Measurements from ENCODE around the gene ECD. TPM values are rescaled to one million over a fixed set of nuclear protein-coding genes. Genes with fewer than 3 reads are reported as not detected.

Gene ECD
- total RNA-seq (2022; extraction: Qiagen RNA extraction), result 24.0 to 30.5 TPM (median 25.2 TPM) in 5 replicates

GRCh38 chr10:73167783-73168464, at the start of gene ECD, which contains the start of gene FAM149B1:
Gene ECD (minus strand): TSS chr10:73168008. CDS start chr10:73163937, 4,071 bp downstream.
Gene FAM149B1 (plus strand): TSS chr10:73168119. CDS start chr10:73168340, 221 bp downstream.

GRCh38 chr10:73110345-73110849, 57.4 kb downstream of the ECD start, which contains the start of gene NUDT13:
Gene NUDT13 (plus strand): TSS chr10:73110455. CDS start chr10:73114366, 3,911 bp downstream.

GRCh38 chr10:73096449-73097304, 71.1 kb downstream of the ECD start, which contains the start of gene P4HA1:
Gene P4HA1 (minus strand): TSS chr10:73096866. CDS start chr10:73074883, 21,983 bp downstream.

Other genes with a start within 250 kb of the ECD start
- not detected in 5 replicates for gene PLA2G12B, start 213.2 kb downstream of the ECD start, total RNA-seq (2022; extraction: Qiagen RNA extraction)
- 19.0 to 33.1 TPM (median 22.2 TPM) in 5 replicates for gene P4HA1, start 71.1 kb downstream of the ECD start, total RNA-seq (2022; extraction: Qiagen RNA extraction)
- gene NUDT13, start 57.6 kb downstream of the ECD start, total RNA-seq (2022; extraction: Qiagen RNA extraction), result 2.5 to 3.4 TPM (median 3.0 TPM) in 5 replicates
- gene FAM149B1, start 111 bp upstream of the ECD start, total RNA-seq (2022; extraction: Qiagen RNA extraction), result 6.6 to 7.9 TPM (median 7.1 TPM) in 5 replicates
- gene DNAJC9, start 79.2 kb upstream of the ECD start, total RNA-seq (2022; extraction: Qiagen RNA extraction), result 49.2 to 53.1 TPM (median 50.1 TPM) in 5 replicates
- gene MRPS16, start 84.6 kb upstream of the ECD start, total RNA-seq (2022; extraction: Qiagen RNA extraction), result 125 to 186 TPM (median 176 TPM) in 5 replicates
- gene CFAP70, start 190.9 kb upstream of the ECD start, total RNA-seq (2022; extraction: Qiagen RNA extraction), result 0.10 to 0.25 TPM (median 0.21 TPM) in 5 replicates
- gene ANXA7, start 246.1 kb upstream of the ECD start, total RNA-seq (2022; extraction: Qiagen RNA extraction), result 108 to 121 TPM (median 113 TPM) in 5 replicates

All from A549 treated with CORT108297 at 1 μM for 4 hours (cell line).